ENCODE data around the gene PRODH2. TPM values are rescaled to one million over a fixed set of nuclear protein-coding genes. Genes with fewer than 3 reads are reported as not detected.

Gene PRODH2
- polyA plus RNA-seq, 2 of the 4 experiments (the other 2 are of a cell fraction): 0.92 to 1.0 TPM

DNA sequence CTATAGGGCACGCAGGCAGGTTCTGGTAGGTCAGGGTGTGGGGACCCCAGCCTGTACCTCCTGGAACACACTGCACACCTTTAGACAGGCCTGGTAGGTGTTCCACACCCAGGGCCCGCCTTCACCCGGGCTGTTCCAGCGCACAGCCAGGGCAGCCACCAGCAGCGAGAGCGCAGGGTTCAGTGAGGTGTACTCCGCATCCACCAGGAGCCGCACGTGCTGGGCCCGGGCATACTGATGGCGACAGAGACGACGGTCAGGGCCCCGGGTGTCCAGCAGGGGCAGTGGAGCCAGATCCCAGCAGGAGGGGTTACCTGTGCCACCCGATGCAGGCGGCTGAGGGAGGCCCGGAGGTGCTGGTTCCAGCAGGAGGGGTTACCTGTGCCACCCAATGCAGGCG is 6.0 kb downstream of the PRODH2 start:
- POLR2A ChIA-PET: no interaction called here
- ATAC-seq: peak; percentile 59 to 60
- no peak overlapping the region for H3K27ac ChIP-seq
- TF ChIP-seq JUN (IDR thresholded peaks at IDR 0.05): no peak
- no peak for TF ChIP-seq BHLHE40 (IDR thresholded peaks at IDR 0.05; ENCODE audit: low read depth, low read length)
- no peak for TF ChIP-seq SMC3 (IDR thresholded peaks at IDR 0.05)
- no peak for TF ChIP-seq NFE2L2 (conservative IDR thresholded peaks at IDR 0.05; ENCODE audit: low read length)
- TF ChIP-seq, protein P1, sequence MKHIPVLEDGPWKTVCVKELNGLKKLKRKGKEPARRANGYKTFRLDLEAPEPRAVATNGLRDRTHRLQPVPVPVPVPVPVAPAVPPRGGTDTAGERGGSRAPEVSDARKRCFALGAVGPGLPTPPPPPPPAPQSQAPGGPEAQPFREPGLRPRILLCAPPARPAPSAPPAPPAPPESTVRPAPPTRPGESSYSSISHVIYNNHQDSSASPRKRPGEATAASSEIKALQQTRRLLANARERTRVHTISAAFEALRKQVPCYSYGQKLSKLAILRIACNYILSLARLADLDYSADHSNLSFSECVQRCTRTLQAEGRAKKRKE (CRISPR knock-in tag; IDR thresholded peaks at IDR 0.05; ENCODE audit: low read depth): no peak
- TF ChIP-seq EHMT2 (IDR thresholded peaks at IDR 0.05; ENCODE audit: low read depth): no peak
- TF ChIP-seq MAZ (IDR thresholded peaks at IDR 0.05; ENCODE audit: borderline replicate concordance, low read depth, low read length): no peak
- no peak for TF ChIP-seq NR3C1 (IDR thresholded peaks at IDR 0.05)
- TF ChIP-seq POLR2A (IDR thresholded peaks at IDR 0.05; ENCODE audit: low read length): no peak
- no peak for TF ChIP-seq HOXB5 (CRISPR knock-in tag; IDR thresholded peaks at IDR 0.05)
- TF ChIP-seq HEYL (CRISPR knock-in tag; IDR thresholded peaks at IDR 0.05): no peak
- TF ChIP-seq ZFP36 (IDR thresholded peaks at IDR 0.05; ENCODE audit: borderline replicate concordance, partially characterized antibody): no peak
- TF ChIP-seq FOXS1 (CRISPR knock-in tag; IDR thresholded peaks at IDR 0.05): no peak
- no peak for TF ChIP-seq EP300 (IDR thresholded peaks at IDR 0.05)
- no peak for TF ChIP-seq CHD2 (IDR thresholded peaks at IDR 0.05; ENCODE audit: low read length, partially characterized antibody)
- TF ChIP-seq EHF (CRISPR knock-in tag; IDR thresholded peaks at IDR 0.05): no peak
- no peak for TF ChIP-seq CEBPB (IDR thresholded peaks at IDR 0.05)
- TF ChIP-seq, protein P2, sequence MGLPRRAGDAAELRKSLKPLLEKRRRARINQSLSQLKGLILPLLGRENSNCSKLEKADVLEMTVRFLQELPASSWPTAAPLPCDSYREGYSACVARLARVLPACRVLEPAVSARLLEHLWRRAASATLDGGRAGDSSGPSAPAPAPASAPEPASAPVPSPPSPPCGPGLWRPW (IDR thresholded peaks at IDR 0.05): no peak
- WGBS (ENCODE audit: missing lambda C conversion rate): 67% methylated on average over 15 of the region's 18 CpGs
- H3K4me1 ChIP-seq: peaks cover 3% of the 10 kb centered on the region; the same call in 1 of the 3 replicates
- DNase-seq (ENCODE audit: low read depth in 1 of 2, low spot score in 1 of 2): no peak
- CTCF ChIA-PET: interaction anchor here (0.9 kb wide), 1 partner anchor 19 kb away, joined by 3 read pairs; no protein-coding TSS in a partner anchor
- H3K9me3 ChIP-seq: peaks cover 3% of the 10 kb centered on the region; the same call in 1 of the 3 replicates
- H3K4me2 ChIP-seq: no peak overlapping the region
- no peak overlapping the region for H3K4me3 ChIP-seq
- no peak for FAIRE-seq

DNA sequence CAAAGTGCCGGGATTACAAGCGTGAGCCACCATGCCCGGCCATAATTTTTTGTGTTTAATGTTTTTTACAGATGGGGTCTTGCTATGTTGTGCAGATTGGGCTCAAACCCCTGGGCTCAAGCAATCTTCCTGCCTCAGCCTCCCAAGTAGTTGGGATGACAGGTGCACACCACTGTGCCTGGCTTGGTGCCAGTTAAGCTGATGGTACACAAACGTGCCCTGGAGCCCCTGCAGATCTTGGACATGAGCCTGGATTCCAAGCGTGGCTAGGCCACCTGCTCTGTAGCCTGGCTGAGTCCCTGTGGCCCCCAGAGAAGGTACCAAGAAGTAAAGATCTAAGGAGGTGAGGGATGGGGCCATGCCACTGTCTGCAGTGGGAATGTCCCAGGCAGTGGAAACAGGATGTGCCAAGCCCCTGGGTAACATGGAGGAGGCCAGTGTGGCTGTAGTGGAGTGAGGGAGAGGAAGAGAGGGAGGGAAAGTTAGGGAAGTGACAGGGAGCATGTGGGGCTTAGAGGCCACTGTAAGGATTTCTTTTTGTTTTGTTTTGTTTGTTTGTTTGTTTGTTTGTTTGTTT is 7.0 kb downstream of the PRODH2 start:
- DNase-seq (ENCODE audit: low read depth in 1 of 2, low spot score in 1 of 2) (no peak), ATAC-seq (no peak), FAIRE-seq (no peak)
- ChIA-PET POLR2A (no interaction called here), CTCF (interaction anchor here (0.9 to 1.3 kb wide), 2 partner anchors 10 to 20 kb away, joined by 3 read pairs; no protein-coding TSS in a partner anchor)
- H3K4me3 ChIP-seq: no peak overlapping the region
- WGBS (ENCODE audit: missing lambda C conversion rate): 41% methylated on average over 5 of the region's 5 CpGs
- no peaks in the 10 kb centered on the region for H3K4me1 ChIP-seq
- no peak overlapping the region for H3K4me2 ChIP-seq
- no peak overlapping the region for H3K27ac ChIP-seq
- TF ChIP-seq, protein P1 (CRISPR knock-in tag; IDR thresholded peaks at IDR 0.05; ENCODE audit: low read depth): no peak
- TF ChIP-seq FOSL2 (IDR thresholded peaks at IDR 0.05) (no peak), FOSL2 (CRISPR knock-in tag; IDR thresholded peaks at IDR 0.05) (no peak), SMC3 (IDR thresholded peaks at IDR 0.05) (no peak), CHD2 (IDR thresholded peaks at IDR 0.05; ENCODE audit: low read length, partially characterized antibody) (no peak), FOXS1 (CRISPR knock-in tag; IDR thresholded peaks at IDR 0.05) (no peak), CBX8 (IDR thresholded peaks at IDR 0.05) (no peak), ESRRA (IDR thresholded peaks at IDR 0.05; ENCODE audit: borderline replicate concordance, low read length) (no peak), TP53 (CRISPR knock-in tag; IDR thresholded peaks at IDR 0.05) (no peak), NPAS2 (CRISPR knock-in tag; IDR thresholded peaks at IDR 0.05; ENCODE audit: borderline replicate concordance) (no peak), KDM5A (IDR thresholded peaks at IDR 0.05) (no peak), MAZ (IDR thresholded peaks at IDR 0.05; ENCODE audit: borderline replicate concordance, low read depth, low read length) (no peak), FOSB (CRISPR knock-in tag; IDR thresholded peaks at IDR 0.05) (no peak), MYC (IDR thresholded peaks at IDR 0.05; ENCODE audit: borderline replicate concordance, low read length) (no peak), EHMT2 (IDR thresholded peaks at IDR 0.05; ENCODE audit: low read depth) (no peak), ZC3H11A (IDR thresholded peaks at IDR 0.05) (no peak), TFCP2L1 (CRISPR knock-in tag; IDR thresholded peaks at IDR 0.05) (no peak), RAD21 (conservative IDR thresholded peaks at IDR 0.05 in 1 of 2, IDR thresholded peaks at IDR 0.05 in 1 of 2) (no peak), RFX5 (IDR thresholded peaks at IDR 0.05) (no peak)
- TF ChIP-seq, protein P3, sequence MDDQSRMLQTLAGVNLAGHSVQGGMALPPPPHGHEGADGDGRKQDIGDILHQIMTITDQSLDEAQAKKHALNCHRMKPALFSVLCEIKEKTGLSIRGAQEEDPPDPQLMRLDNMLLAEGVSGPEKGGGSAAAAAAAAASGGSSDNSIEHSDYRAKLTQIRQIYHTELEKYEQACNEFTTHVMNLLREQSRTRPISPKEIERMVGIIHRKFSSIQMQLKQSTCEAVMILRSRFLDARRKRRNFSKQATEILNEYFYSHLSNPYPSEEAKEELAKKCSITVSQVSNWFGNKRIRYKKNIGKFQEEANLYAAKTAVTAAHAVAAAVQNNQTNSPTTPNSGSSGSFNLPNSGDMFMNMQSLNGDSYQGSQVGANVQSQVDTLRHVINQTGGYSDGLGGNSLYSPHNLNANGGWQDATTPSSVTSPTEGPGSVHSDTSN (IDR thresholded peaks at IDR 0.05): no peak
- H3K9me3 ChIP-seq: peaks cover 5% of the 10 kb centered on the region; the same call in 1 of the 3 replicates

All from A549 (cell line).